ENCODE measurements around the gene OAS2.

The OAS2 gene

DNA sequence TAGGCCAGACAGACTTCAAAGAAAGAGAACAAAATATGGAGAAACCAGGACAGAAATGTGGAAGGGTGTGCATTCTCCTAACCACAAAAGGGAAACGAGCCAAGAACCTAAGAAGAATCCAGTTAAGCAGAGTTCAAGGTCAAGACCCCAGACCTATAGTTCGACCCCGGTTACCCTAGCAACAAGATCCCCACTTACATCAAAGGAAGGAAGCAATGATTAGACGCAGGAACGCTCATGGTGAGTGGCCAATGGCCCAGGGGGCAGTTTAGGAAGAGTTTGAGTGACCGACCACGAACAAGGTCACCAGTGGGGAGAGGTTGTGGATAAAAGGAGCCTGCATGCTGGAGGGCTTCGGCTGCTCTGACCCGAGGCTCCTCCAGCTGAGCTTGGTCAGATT is 36.2 kb downstream of the OAS2 start:
- no peak for FAIRE-seq
- no peak for DNase-seq (ENCODE audit: insufficient read length, low spot score)

DNA sequence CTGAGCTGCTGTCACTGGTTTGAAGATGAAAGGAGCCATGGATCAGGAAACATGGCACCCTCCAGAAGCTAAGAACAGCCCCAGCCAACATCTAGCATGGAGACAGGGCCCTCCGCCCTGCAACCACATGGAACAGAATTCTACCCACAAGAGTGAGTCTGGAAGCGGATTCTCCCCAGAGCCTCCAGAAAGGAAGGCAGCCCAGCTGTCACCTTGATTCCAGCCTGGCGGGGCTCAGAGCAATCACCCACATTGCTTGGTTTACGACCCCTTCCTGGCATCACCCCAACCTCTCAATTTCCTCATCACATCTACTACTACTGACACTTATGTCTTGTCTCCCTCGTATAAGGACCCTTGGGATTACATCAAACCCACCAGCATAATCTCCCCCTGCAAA is 38.5 kb downstream of the OAS2 start:
- DNase-seq (ENCODE audit: insufficient read length, low spot score) (no peak), FAIRE-seq (no peak)

DNA sequence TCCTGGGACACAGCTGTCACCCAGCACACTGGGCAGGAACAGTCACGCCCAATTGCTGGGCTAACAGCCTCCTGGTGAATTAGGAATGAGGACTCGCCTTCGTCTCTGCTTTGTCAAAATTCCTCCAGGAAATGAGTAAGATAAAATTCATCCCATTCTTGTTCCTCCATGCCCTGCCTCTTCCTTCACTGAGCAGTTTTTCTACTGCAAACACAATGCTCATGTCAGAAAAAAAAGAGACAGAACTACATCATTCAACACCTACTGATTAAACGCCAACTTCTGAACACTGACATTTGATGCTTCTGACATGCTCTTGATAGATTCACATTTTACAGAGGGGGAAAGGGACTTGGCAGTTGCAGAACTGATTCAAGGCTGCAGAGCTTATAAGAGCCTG is 40.7 kb downstream of the OAS2 start:
- no peak for FAIRE-seq
- no peak for DNase-seq (ENCODE audit: insufficient read length, low spot score)

DNA sequence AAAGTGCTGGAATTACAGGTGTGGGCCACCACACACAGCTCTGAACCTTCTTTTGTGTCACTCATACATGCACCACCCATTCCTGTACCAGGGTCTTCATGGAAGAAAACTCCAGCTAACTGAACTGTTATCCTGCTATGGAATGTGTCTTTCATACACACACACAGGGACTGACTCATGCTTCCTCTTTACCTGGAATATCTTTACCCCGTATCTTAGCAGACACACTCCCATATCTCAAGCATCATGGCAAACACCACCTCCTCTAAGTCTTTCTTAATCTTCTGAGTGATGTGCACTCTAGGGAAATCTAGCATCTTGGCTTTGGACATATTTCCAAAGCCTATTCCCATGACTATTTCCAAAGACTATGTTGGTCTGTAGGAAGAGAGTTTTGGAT is 43.2 kb downstream of the OAS2 start:
- FAIRE-seq (no peak), DNase-seq (ENCODE audit: insufficient read length, low spot score) (no peak)

DNA sequence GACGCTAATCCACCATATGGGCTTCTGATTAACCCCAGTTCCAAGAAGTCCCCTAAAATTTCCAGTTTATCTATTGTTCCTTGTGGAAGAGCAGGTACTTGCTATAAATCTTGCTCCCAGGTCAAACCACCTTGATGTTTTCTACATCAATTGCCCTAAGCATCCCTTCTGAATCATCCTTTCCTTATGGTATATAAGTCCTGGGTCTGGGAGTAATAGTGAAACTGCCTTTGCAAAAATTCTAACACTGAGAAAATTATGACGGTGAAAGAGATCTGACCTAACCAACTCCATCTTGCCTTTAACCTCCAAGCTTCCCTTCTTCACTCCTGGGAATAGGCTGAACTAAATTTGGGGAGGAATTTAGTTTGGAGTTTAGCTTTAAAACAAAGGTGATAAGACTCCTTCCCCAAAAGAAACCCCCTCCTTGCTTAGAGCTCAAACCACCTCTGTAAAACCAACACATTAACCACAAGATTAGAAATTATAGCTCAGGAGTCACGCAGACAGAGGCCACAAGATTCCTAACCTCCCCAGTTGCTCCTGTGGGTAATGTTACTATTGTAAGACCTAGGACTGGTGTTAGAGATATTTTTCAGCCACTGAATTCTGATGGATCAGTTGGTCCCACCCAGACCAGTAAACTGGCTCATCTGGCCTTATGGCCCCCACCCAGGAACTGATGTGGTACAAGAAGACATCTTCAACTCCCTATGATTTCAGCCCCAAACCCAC is 44.4 kb downstream of the OAS2 start:
- no peak for FAIRE-seq

DNA sequence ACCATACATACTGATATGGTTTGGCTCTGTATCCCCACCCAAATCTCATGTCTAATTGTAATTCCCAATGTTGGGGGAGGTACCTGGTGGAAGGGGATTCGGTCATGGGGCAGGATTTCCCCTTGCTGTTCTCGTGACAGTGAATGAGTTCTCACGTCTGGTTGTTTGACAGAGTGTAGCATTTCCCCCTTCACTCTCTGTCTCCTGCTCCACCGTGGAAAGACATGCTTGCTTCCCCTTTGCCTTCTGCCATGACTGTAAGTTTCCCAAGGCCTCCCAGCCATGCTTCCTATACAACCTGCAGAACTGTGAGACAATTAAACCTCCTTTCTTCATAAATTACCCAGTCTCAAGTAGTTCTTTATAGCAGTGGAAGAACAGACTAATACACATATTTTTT is 49.4 kb downstream of the OAS2 start:
- FAIRE-seq (no peak), DNase-seq (ENCODE audit: insufficient read length, low spot score) (no peak)

More for the DNA sequence above, 44.4 kb downstream of the OAS2 start:
- DNase-seq (ENCODE audit: insufficient read length, low spot score) = no peak

DNA sequence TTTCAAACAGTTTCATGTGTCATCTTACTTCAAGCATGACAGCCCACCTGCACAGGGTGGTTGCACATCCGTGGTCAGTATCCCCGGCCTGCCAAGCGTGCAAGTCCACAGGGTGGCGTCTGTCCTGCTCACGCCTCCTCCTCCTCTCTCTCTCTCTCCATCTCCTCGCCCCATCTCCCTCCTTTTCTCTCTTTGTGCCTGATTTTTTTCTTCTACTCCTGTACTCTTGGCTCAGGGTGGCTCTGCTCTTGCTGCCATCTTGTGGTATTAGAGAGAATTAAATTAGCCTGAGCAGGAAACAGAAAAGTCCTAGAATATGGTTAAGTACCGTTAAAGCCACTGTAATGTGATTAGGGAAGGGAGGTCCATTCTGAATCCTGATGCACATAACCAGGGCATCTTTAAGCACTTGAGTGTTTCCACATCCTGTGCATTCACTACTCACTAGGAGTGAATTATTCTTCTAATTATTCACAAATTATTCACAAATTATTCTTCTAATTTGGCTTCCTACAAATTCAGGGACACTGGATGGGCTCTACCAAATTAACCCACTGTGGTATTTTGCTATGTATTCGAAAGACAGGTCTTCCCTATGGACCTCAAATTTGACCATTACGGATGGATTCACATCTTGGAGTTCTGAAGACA is 52.7 kb downstream of the OAS2 start:
- DNase-seq (ENCODE audit: insufficient read length, low spot score) (peak; percentile 44), FAIRE-seq (peak; percentile 86)

DNA sequence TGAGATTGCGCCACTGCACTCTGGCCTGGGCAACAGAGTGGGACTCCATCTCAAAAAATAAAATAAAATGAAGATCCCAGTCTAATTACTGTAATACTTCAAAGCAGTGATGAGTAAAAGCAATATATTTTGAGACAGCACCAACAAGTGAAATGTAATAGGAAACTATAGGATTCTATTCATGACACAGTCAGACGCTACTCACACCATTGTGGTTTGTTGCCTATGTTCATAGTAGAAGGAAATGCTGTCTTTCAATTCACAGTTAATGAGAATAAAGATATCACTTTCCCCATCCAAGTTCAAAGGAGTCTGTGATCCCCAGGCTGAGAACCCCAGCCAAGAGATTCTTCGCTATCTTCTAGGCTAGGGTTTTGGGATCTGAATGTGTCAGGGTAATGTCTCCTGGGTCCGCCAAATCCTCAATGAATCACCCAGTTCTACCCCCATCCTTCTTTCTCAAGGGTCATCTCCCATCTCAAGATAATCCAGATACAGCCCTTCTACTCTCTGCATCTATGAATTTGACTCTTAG is 61.7 kb downstream of the OAS2 start:
- DNase-seq (ENCODE audit: insufficient read length, low spot score) (no peak), FAIRE-seq (no peak)

DNA sequence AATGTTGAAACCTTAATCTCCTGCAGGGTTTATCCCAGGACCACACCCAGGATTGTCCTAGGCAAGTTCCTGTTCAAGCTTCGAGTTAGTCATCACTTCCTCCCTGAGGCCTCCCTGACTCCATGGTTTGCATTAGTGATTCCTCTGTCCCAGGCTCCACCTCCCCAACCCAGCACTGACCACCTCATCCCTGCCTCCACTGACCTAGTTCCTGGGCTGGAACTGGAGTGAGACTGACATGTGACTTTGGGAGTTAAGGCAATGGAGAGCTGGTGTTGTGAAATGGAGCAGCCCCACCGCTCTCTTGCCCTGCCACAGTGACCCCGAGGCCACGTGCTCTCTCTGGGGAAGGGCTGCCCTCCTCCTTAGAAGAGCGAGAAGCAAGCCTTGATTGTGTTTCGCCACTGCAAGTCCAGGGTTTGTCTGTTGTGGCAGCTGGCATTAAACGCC is 62.4 kb downstream of the OAS2 start:
- DNase-seq (ENCODE audit: insufficient read length, low spot score) (no peak), FAIRE-seq (no peak)

DNA sequence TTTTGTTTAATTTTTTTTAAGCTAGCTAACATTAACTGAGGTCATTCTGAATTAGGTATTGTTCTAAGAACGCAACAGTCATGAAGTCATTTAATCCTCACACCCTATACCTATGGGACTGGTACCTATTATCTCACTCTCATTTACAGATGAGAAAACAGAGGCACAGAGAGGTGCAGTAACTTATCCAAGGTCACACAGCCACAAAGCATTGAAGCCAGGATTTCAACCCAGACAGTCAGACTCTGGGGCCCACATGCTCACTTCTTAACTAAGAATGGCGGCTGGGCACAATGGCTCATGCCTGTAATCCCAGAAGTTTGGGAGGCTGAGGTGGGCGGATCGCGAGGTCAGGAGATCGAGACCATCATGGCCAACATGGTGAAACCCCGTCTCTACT is 63.2 kb downstream of the OAS2 start:
- DNase-seq (ENCODE audit: insufficient read length, low spot score) (no peak), FAIRE-seq (no peak)

DNA sequence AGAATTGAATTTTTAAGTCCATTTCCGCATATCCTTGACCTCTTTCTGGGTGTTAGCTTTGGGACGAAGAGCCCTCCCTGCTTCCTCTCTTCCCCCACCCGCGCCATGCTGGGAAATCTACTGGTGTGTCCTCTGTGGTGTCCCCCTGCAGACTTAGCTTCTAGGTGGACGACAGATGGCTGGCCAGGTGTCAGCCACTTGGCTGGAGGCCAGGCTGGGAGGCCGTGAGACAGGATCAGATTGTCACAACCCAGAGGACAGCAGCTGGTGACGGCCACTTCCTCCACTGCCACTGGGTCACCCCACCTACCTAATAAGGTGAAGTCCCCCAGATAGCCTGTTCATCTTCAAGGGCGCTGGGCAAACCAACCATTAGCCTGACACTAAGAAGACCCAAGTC is 64.9 kb downstream of the OAS2 start:
- no peak for FAIRE-seq
- DNase-seq (ENCODE audit: insufficient read length, low spot score) = no peak

DNA sequence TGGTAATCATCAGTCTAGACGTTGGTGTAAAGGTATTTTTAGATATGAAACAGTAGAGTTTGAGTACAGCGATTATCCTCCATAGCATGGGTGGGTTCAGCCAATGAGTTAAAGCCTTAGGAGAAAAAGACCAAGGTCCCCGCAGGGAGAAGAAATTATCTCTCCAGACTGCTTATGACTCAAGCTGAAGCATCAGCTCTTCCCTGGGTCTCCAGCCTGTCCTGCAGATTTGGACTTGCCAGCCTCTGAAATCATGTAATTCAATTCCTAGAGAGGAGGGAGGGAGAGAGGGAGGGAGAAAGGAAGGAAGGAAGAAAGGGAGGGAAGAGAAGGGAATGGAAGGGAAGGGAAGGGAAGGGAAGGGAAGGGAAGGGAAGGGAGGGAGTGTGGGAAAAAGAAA is 66.2 kb downstream of the OAS2 start:
- DNase-seq (ENCODE audit: insufficient read length, low spot score) (no peak), FAIRE-seq (no peak)

DNA sequence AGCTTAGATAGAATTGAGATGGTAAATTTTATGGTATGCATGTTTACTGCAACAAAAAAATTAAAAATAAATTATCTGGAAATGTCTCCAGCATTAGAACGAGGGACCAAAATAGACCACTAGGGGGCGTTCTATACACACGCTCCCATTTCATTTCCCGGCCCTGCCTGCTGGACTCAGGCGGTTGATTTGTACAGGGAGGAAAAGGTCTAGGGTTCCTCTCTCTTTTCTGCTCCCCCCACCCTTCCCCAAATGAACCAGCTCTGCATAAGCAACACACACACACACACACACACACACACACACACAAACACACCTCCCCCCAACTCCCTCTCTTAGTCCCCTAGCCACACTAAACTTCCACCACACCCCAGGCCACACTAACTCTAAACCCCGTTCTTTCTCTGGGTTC is 70.4 kb downstream of the OAS2 start:
- DNase-seq (ENCODE audit: insufficient read length, low spot score) (peak; percentile 69), FAIRE-seq (peak; percentile 82)

DNA sequence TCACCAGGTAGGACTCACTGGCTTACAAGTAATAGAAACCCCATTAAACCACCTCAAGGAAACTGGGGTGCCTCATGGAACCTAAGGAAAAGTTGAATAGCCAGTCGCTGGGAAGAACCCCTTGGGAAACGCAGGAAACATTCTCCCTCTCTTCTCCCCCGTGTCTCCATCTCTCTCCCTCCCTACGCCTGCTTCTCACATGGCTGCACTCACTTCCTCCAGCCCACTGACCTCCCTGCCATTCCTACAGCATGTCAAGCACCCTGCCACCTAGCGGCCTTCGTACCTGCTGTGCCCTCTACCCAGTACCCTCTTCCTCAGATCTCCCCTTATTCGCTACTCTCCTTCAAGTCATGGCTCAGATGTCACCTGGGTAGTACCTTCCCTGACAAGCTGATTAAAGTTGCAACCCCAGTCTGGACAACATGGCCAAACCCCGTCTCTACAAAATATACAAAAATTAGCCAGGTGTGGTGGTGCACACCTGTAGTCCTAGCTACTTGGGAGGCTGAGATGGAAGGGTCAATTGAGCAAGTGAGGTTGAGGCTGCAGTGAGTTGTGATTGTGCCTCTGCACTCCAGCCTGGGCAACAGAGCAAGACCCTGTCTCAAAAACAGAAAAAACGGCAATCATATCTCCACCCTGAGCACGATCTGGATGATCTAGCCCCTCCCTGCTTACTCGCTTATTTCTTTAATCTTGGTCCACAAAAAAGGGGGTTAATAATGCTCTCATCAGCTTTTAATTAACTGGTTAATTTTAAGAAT is 71.8 kb downstream of the OAS2 start:
- FAIRE-seq = peak; percentile 84

DNA sequence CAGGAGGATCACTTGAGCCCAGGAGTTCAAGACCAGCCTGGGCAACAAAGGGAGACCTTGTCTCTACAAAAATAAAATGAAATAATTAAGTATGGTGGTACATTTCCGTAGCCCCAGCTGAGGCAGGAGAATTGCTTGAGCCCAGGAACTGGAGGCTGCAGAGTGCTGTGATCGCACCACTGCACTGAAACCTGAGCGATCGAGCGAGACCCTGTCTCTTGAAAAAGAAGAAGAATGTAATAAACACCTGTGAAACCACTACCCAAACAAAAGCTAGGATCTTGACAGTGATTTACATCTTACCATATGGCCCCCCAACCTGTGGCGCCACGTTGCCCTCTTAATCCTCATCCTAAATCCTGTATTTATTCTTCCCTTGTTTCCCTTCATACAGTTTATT is 72.5 kb downstream of the OAS2 start:
- DNase-seq (ENCODE audit: insufficient read length, low spot score) = no peak
- FAIRE-seq = peak; percentile 64

More for the DNA sequence above, 71.8 kb downstream of the OAS2 start:
- peak; percentile 60 for DNase-seq (ENCODE audit: insufficient read length, low spot score)

DNA sequence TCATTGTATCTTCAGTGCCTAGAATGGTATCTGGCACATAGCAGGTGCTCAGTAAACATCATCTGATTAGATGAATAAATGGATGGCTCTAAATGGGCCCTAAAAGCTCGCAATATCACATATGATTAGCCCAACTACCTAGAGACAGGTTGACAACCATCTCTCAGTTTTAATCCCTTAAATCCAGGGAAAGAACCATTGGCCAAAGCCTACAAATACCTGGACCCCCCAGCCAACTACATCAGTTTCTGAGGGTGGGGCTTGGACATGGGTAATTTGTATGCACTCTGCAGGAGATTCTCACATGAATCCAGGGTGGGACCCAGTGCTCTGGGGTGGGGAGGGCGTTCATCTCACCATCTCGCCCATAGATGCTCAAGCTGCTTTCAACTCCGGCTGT is 73.4 kb downstream of the OAS2 start:
- DNase-seq (ENCODE audit: insufficient read length, low spot score) (no peak), FAIRE-seq (no peak)

DNA sequence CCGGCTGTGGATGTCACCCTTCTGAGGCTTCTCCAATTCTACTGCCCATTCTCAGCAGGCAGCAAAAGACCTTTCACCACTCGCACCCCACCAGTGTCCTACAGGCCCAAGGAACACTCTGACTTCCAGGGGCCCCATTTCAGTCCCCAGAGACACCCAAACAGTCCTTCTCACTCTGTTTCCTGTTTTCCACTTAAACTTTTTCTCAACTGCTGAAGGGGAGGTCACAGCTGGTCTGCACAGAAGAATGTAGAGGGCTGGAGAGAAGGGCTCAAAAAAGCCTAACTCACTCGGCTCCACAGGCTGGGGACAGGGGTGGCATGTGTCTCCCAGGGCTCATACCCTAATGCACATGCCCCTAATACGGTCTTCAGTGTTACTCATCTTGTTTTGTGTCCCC is 74.0 kb downstream of the OAS2 start:
- DNase-seq (ENCODE audit: insufficient read length, low spot score) (no peak), FAIRE-seq (peak; percentile 26)

DNA sequence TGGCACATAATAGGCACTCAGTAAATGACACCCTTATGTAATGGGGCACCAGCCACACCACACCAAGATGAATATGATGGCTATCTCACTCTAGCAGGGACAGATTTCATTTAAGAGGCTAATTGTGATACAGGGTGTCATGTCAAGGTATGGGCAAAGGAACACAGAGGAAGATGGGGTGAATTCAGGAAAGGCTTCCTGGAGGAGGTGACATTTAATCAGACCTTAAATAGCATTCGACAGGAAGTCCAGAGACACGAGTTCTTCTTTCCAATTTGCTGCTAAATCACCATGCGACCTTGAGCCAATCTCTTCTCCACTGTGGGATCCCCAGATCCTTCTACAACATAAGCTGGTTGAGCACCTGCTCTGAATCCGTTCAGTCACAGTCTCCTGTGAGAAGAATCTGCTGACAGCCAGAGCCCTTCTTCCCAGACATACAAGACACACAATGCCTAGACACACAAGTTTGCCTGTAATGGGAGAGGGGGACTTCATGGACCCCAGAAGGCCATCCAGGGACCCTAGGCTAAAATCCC is 76.7 kb downstream of the OAS2 start:
- no peak for FAIRE-seq
- no peak for DNase-seq (ENCODE audit: insufficient read length, low spot score)

DNA sequence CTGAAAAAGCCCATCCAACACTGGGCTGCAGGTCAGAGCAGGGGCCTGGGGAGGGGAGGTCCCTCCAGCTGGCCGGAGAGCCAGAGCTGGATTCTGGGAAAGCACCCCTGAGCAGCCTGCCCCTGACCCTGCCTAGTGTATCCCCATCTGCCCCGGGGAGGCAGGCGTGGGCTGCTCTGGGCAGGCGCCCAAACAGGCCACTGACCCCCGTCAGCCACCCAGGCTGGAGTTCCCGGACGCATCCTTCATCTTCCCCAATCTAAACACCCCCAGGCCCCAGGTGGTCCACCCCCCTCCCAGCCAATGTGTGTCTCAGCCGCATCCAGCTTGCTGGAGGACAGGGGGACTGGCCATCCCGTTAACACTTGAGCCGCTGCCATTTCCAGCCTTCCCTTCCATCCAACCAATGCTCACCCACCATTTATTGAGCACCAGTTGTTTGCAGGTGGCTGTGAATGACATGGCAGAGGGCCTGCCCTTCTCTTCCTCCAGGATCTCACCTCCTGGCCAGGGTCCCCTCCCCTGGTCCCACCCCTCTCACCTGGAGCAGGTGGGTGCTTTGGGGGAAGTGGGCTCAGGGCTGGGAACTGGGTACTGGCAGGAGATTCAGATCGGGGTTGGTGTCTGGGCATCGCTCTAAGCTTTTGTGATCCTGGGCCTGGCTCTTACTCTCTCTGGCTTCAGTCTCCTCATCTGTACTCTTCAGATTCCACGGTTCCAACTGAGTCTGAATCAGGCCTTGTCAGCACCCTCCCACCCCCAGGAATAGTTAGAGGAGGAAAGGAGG is 77.5 kb downstream of the OAS2 start:
- FAIRE-seq (no peak), DNase-seq (ENCODE audit: insufficient read length, low spot score) (no peak)

DNA sequence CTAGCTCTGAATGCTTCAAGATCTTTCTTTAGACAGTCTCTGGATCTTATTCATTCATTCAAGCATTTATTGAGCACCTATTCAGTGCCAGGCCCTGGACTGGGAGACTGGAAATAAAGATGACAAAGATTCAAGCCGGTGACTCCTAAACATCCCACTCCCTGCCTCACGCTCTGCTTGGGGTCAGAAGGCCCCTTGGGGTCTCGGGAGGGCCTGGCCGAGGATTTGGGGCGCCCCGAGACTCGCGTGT is 78.0 kb downstream of the OAS2 start:
- no peak for FAIRE-seq
- DNase-seq (ENCODE audit: insufficient read length, low spot score) = no peak
